ENCODE data around the gene TRMT5.

The TRMT5 gene

GRCh38 chr14:61025251-61026223 lies 44.7 kb upstream of the TRMT5 start:
- Histone ChIP-seq H3K27ac (ENCODE audit: low read length) (no peak overlapping the region), H3K79me2 (ENCODE audit: low read length) (no peaks in the 10 kb centered on the region), H3K9me3 (replicated peaks; ENCODE audit: insufficient read depth, low read length) (no peaks in the 10 kb centered on the region), H3F3A (ENCODE audit: insufficient read depth, low read length) (no peaks in the 10 kb centered on the region), H4K20me1 (ENCODE audit: insufficient read depth, low read length) (no peaks in the 10 kb centered on the region), H3K9ac (ENCODE audit: low read length) (no peak overlapping the region), H3K9me2 (replicated peaks; ENCODE audit: insufficient read depth, low read length) (no peaks in the 10 kb centered on the region), H3K27me3 (replicated peaks; ENCODE audit: insufficient read depth, low read length) (no peaks in the 10 kb centered on the region), H2AFZ (ENCODE audit: low read length) (no peak overlapping the region), H3K4me2 (ENCODE audit: low read depth, low read length) (no peak overlapping the region), H3K4me1 (ENCODE audit: low read length) (no peaks in the 10 kb centered on the region), H3K4me3 (ENCODE audit: low read length) (no peak overlapping the region), H3K36me3 (replicated peaks; ENCODE audit: insufficient read depth, low read length) (no peaks in the 10 kb centered on the region)
- TF ChIP-seq EZH2 (optimal IDR thresholded peaks at IDR 0.05; ENCODE audit: low read depth, low read length) (no peak), CTCF (IDR thresholded peaks at IDR 0.05; ENCODE audit: low read length) (peak; percentile 58)
- peak; percentile 49 for DNase-seq

- no peaks in the 10 kb centered on the region for H3K9me3 ChIP-seq (replicated peaks; ENCODE audit: insufficient read depth, low read length)
- H3K36me3 ChIP-seq (replicated peaks; ENCODE audit: insufficient read depth, low read length) = no peaks in the 10 kb centered on the region
- H2AFZ ChIP-seq (ENCODE audit: low read length) = no peak overlapping the region
- H3K27me3 ChIP-seq (replicated peaks; ENCODE audit: insufficient read depth, low read length) = no peaks in the 10 kb centered on the region
- no peak for TF ChIP-seq CTCF (IDR thresholded peaks at IDR 0.05; ENCODE audit: low read length)
- TF ChIP-seq EZH2phosphoT487 (IDR thresholded peaks at IDR 0.05; ENCODE audit: low read length) = no peak
- H3K4me2 ChIP-seq (ENCODE audit: low read depth, low read length) = no peak overlapping the region
- no peak overlapping the region for H3K27ac ChIP-seq (ENCODE audit: low read length)
- no peak for DNase-seq
- H3F3A ChIP-seq (ENCODE audit: insufficient read depth, low read length) = no peaks in the 10 kb centered on the region
- H3K4me3 ChIP-seq (ENCODE audit: low read length) = no peak overlapping the region
- no peaks in the 10 kb centered on the region for H4K20me1 ChIP-seq (ENCODE audit: insufficient read depth, low read length)
- no peaks in the 10 kb centered on the region for H3K79me2 ChIP-seq (ENCODE audit: low read length)
- no peaks in the 10 kb centered on the region for H3K4me1 ChIP-seq (ENCODE audit: low read length)
- no peak overlapping the region for H3K9ac ChIP-seq (ENCODE audit: low read length)
- H3K9me2 ChIP-seq (replicated peaks; ENCODE audit: insufficient read depth, low read length) = no peaks in the 10 kb centered on the region
These were observed 38.7 kb upstream of the TRMT5 start for GRCh38 chr14:61019537-61019936.

GRCh38 chr14:61003571-61003970 lies 22.7 kb upstream of the TRMT5 start:
- H3K9ac ChIP-seq (ENCODE audit: low read length) = no peak overlapping the region
- H3F3A ChIP-seq (ENCODE audit: insufficient read depth, low read length) = no peaks in the 10 kb centered on the region
- no peak for DNase-seq
- no peaks in the 10 kb centered on the region for H4K20me1 ChIP-seq (ENCODE audit: insufficient read depth, low read length)
- H3K4me3 ChIP-seq (ENCODE audit: low read length) = no peak overlapping the region
- no peak overlapping the region for H2AFZ ChIP-seq (ENCODE audit: low read length)
- no peak overlapping the region for H3K4me2 ChIP-seq (ENCODE audit: low read depth, low read length)
- H3K9me2 ChIP-seq (replicated peaks; ENCODE audit: insufficient read depth, low read length) = no peaks in the 10 kb centered on the region
- no peaks in the 10 kb centered on the region for H3K9me3 ChIP-seq (replicated peaks; ENCODE audit: insufficient read depth, low read length)
- H3K27ac ChIP-seq (ENCODE audit: low read length) = no peak overlapping the region
- H3K27me3 ChIP-seq (replicated peaks; ENCODE audit: insufficient read depth, low read length) = no peaks in the 10 kb centered on the region
- TF ChIP-seq CTCF (IDR thresholded peaks at IDR 0.05; ENCODE audit: low read length) (no peak), EZH2phosphoT487 (IDR thresholded peaks at IDR 0.05; ENCODE audit: low read length) (no peak), EZH2 (optimal IDR thresholded peaks at IDR 0.05; ENCODE audit: low read depth, low read length) (no peak)
- no peaks in the 10 kb centered on the region for H3K4me1 ChIP-seq (ENCODE audit: low read length)
- no peaks in the 10 kb centered on the region for H3K79me2 ChIP-seq (ENCODE audit: low read length)
- no peaks in the 10 kb centered on the region for H3K36me3 ChIP-seq (replicated peaks; ENCODE audit: insufficient read depth, low read length)

Measured in MM.1S (cell line).